ENCODE measurements around the gene PLSCR2. TPM values are rescaled to one million over a fixed set of nuclear protein-coding genes. Genes with fewer than 3 reads are reported as not detected.

Gene PLSCR2
- polyA plus RNA-seq, 3 donors: not detected

DNA sequence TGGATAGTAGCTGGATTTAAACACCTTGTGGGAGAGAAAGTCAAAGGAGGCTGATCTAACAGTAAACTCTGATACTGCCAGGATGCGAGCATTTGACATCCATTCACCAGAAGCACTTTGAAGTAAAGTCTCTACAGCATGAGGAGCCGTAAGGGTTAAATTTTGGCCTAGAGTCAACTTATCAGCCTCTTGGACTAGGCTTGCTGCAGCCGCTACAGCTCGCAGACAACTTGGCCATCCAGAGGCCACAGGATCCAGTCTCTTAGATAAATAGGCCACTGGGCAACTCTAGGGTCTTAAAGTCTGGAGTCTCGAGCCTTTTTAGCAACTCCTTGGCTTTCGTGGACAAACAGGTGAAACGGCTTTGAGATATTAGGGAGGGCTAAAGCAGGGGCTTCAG lies 61.4 kb downstream of the PLSCR2 start:
- H3K9me3 Mint-ChIP-seq: peaks cover 14 to 46% (median 38%) of the 10 kb centered on the region in 7 donors
- TF ChIP-seq, protein P1, sequence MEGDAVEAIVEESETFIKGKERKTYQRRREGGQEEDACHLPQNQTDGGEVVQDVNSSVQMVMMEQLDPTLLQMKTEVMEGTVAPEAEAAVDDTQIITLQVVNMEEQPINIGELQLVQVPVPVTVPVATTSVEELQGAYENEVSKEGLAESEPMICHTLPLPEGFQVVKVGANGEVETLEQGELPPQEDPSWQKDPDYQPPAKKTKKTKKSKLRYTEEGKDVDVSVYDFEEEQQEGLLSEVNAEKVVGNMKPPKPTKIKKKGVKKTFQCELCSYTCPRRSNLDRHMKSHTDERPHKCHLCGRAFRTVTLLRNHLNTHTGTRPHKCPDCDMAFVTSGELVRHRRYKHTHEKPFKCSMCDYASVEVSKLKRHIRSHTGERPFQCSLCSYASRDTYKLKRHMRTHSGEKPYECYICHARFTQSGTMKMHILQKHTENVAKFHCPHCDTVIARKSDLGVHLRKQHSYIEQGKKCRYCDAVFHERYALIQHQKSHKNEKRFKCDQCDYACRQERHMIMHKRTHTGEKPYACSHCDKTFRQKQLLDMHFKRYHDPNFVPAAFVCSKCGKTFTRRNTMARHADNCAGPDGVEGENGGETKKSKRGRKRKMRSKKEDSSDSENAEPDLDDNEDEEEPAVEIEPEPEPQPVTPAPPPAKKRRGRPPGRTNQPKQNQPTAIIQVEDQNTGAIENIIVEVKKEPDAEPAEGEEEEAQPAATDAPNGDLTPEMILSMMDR (IDR thresholded peaks at IDR 0.05): no peak
- Histone ChIP-seq H4K20me1 (ENCODE audit: insufficient read depth, low read length) (no peaks in the 10 kb centered on the region), H3K4me3 (replicated peaks in 1 of 3; ENCODE audit: low read depth in 2 of 3, low read length in 3 of 3) (no peak overlapping the region), H3K27me3 (ENCODE audit: control insufficient read depth in 2 of 2, insufficient read depth in 2 of 2, low read length in 2 of 2) (no peaks in the 10 kb centered on the region), H3K9me3 (replicated peaks in 1 of 2; ENCODE audit: control insufficient read depth in 1 of 2, insufficient read depth in 1 of 2, low read length in 2 of 2) (peaks cover 26 to 28% of the 10 kb centered on the region in 2 donors), H3K4me2 (replicated peaks; ENCODE audit: extremely low read depth, low read length, poor library complexity, severe bottlenecking) (no peak overlapping the region), H3K4me1 (ENCODE audit: control insufficient read depth in 1 of 2, insufficient read depth in 2 of 2, low read length in 2 of 2) (no peaks in the 10 kb centered on the region), H3K36me3 (replicated peaks in 1 of 2; ENCODE audit: control insufficient read depth in 1 of 2, insufficient read depth in 2 of 2, low read length in 2 of 2) (no peaks in the 10 kb centered on the region), H3K79me2 (ENCODE audit: insufficient read depth, low read length) (no peaks in the 10 kb centered on the region), H3K27ac (ENCODE audit: low read depth in 1 of 2, low read length in 2 of 2) (no peak overlapping the region), H3K9ac (ENCODE audit: insufficient read depth, low read length, poor library complexity, severe bottlenecking) (no peak overlapping the region), H2AFZ (ENCODE audit: insufficient read depth, low read depth, low read length, poor library complexity, severe bottlenecking) (no peak overlapping the region)
- no peaks in the 10 kb centered on the region for H3K36me3 Mint-ChIP-seq
- peaks cover 0 to 2% (median 0%) of the 10 kb centered on the region in 3 donors for H3K27me3 Mint-ChIP-seq (ENCODE audit: low read depth in 3 of 3)
- no peak for DNase-seq
- H3K4me1 Mint-ChIP-seq: no peaks in the 10 kb centered on the region
- WGBS (ENCODE audit: insufficient coverage): 91% methylated on average over 4 of the region's 7 CpGs
- intact Hi-C loops (cut with micrococcal nuclease): no loop called here
- H3K4me3 Mint-ChIP-seq: no peak overlapping the region
- H3K27ac Mint-ChIP-seq: no peak overlapping the region

DNA sequence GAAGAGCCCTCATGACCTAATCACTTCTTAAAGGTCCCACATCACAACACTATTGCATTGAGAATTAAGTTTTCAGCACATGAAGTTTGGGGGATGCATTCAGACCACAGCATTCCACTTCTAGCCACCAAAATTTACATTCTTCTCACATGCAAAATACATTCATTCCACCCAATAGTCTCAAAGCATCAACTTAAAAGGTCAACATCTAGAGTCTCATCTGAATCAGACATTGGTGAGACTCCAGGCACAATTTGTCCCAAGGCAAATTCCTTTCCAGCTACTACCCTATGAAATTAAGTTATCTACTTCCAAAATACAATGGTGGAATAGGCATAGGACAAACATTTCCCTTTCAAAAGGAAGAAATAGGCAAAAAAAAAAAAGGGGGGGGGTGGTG lies 64.9 kb downstream of the PLSCR2 start:
- no peak overlapping the region for H3K9ac ChIP-seq (ENCODE audit: insufficient read depth, low read length, poor library complexity, severe bottlenecking)
- H3K4me3 Mint-ChIP-seq: no peak overlapping the region
- peaks cover 10 to 13% of the 10 kb centered on the region in 2 donors for H3K9me3 ChIP-seq (replicated peaks in 1 of 2; ENCODE audit: control insufficient read depth in 1 of 2, insufficient read depth in 1 of 2, low read length in 2 of 2)
- H3K4me2 ChIP-seq (replicated peaks; ENCODE audit: extremely low read depth, low read length, poor library complexity, severe bottlenecking): no peak overlapping the region
- peaks cover 5 to 19% (median 13%) of the 10 kb centered on the region in 7 donors for H3K9me3 Mint-ChIP-seq
- TF ChIP-seq, protein P1 (IDR thresholded peaks at IDR 0.05): no peak
- no peaks in the 10 kb centered on the region for H3K36me3 ChIP-seq (replicated peaks in 1 of 2; ENCODE audit: control insufficient read depth in 1 of 2, insufficient read depth in 2 of 2, low read length in 2 of 2)
- H3K4me1 ChIP-seq (ENCODE audit: control insufficient read depth in 1 of 2, insufficient read depth in 2 of 2, low read length in 2 of 2): no peaks in the 10 kb centered on the region
- intact Hi-C loops (cut with micrococcal nuclease): no loop called here
- H4K20me1 ChIP-seq (ENCODE audit: insufficient read depth, low read length): no peaks in the 10 kb centered on the region
- H3K4me3 ChIP-seq (replicated peaks in 1 of 3; ENCODE audit: low read depth in 2 of 3, low read length in 3 of 3): no peak overlapping the region
- H3K27ac ChIP-seq (ENCODE audit: low read depth in 1 of 2, low read length in 2 of 2): no peak overlapping the region
- H2AFZ ChIP-seq (ENCODE audit: insufficient read depth, low read depth, low read length, poor library complexity, severe bottlenecking): no peak overlapping the region
- no peaks in the 10 kb centered on the region for H3K27me3 ChIP-seq (ENCODE audit: control insufficient read depth in 2 of 2, insufficient read depth in 2 of 2, low read length in 2 of 2)
- no peak overlapping the region for H3K27ac Mint-ChIP-seq
- DNase-seq: no peak
- no peaks in the 10 kb centered on the region for H3K4me1 Mint-ChIP-seq
- peaks cover 0 to 1% (median 0%) of the 10 kb centered on the region in 3 donors for H3K27me3 Mint-ChIP-seq (ENCODE audit: low read depth in 3 of 3)
- no peaks in the 10 kb centered on the region for H3K79me2 ChIP-seq (ENCODE audit: insufficient read depth, low read length)
- no peaks in the 10 kb centered on the region for H3K36me3 Mint-ChIP-seq

Data from CD14-positive monocyte (primary cell).